Natural killer cell (primary cell): ENCODE measurements around the gene HOXB5. TPM values are rescaled to one million over a fixed set of nuclear protein-coding genes. Genes with fewer than 3 reads are reported as not detected.

Source experiments
- ATAC-seq, 3 donors: fragments of 150-1000 bp in 2 of 3; fragments of 200-7000 bp in 1 of 3; cut with Tn5 transposase; 1 replicate in 1 of 3; 2 replicates in 2 of 3; pipeline ENCODE4 v1.10.0; 2021; ENCODE audit warnings: mild to moderate bottlenecking in 2 of 3, moderate library complexity in 2 of 3
- DNase-seq, 2 donors: peaks; one replicate each; pipeline versions ENCODE4 v3.0.0 to v3.0.0-alpha.2; 2013 to 2021; ENCODE audit warnings: mixed read lengths in 1 of 2
- H3K27ac ChIP-seq: one replicate; pipeline ENCODE4 v1.5.1; 2013; ENCODE audit warnings: mild to moderate bottlenecking, low read length
- H3K27me3 ChIP-seq: one replicate; pipeline ENCODE4 v1.6.1; 2013; ENCODE audit warnings: low read length; ENCODE audit not compliant: control insufficient read depth, insufficient read depth
- H3K36me3 ChIP-seq: one replicate; pipeline ENCODE4 v1.6.1; 2013; ENCODE audit warnings: low read length; ENCODE audit not compliant: control insufficient read depth, insufficient read depth
- H3K4me1 ChIP-seq: one replicate; pipeline ENCODE4 v1.6.1; 2013; ENCODE audit warnings: low read length; ENCODE audit not compliant: control insufficient read depth, insufficient read depth
- H3K4me3 ChIP-seq: one replicate; pipeline ENCODE4 v1.5.1; 2013; ENCODE audit warnings: low read length
- H3K9me3 ChIP-seq: one replicate; pipeline ENCODE4 v1.6.1; 2013; ENCODE audit warnings: low read length; ENCODE audit not compliant: control insufficient read depth, insufficient read depth
- H3K27ac Mint-ChIP-seq, 2 donors: one replicate each; pipeline ENCODE4 v1.8.0; 2022; ENCODE audit warnings: mild to moderate bottlenecking in 2 of 2, mixed read lengths in 2 of 2, moderate library complexity in 1 of 2
- H3K27me3 Mint-ChIP-seq, 2 donors: one replicate each; pipeline ENCODE4 v1.8.0; 2022; ENCODE audit warnings: low read depth in 2 of 2, mixed read lengths in 2 of 2
- H3K36me3 Mint-ChIP-seq: one replicate; pipeline ENCODE4 v1.8.0; 2022; ENCODE audit warnings: mixed read lengths
- H3K4me1 Mint-ChIP-seq, 2 donors: one replicate each; pipeline ENCODE4 v1.8.0; 2022; ENCODE audit warnings: mixed read lengths in 2 of 2
- H3K4me3 Mint-ChIP-seq: one replicate; pipeline ENCODE4 v1.8.0; 2022; ENCODE audit warnings: mild to moderate bottlenecking, moderate library complexity, mixed read lengths
- H3K9me3 Mint-ChIP-seq, 2 donors: one replicate each; pipeline ENCODE4 v1.8.0; 2022; ENCODE audit warnings: mixed read lengths in 2 of 2
- CTCF ChIP-seq: fragments of 200-600 bp; IDR thresholded peaks from one replicate; pipeline ENCODE4 v1.8.0; 2022; ENCODE audit warnings: antibody characterized with exemption
- WGBS: methylation state at CpG from one replicate; pipeline ENCODE4 v1.1.7; 2013; ENCODE audit warnings: missing lambda C conversion rate; ENCODE audit not compliant: insufficient coverage; 5-methylcytosine and 5-hydroxymethylcytosine counted together
- intact Hi-C: fragments of 100-400 bp; cut with micrococcal nuclease; formaldehyde crosslinking; loops from one replicate; pipeline ENCODE4 v1.14.2; 2022
- total RNA-seq, 4 donors: library from RNA; stranded (reverse); fragments of 120-200 nt in 1 of 4; gene quantifications; one replicate each; pipeline versions ENCODE4 v1.2.3 to v1.2.4, GENCODE V29; 2013 to 2022

Gene HOXB5
- total RNA-seq, 3 donors from 2014 or later (not counting 1 experiment from before 2014, with no cell fraction given) = not detected

GRCh38 chr17:48601207-48601538 lies 7.6 kb upstream of the HOXB5 start:
- Histone ChIP-seq H3K9me3 (no peaks in the 10 kb centered on the region), H3K27me3 (peaks cover 82% of the 10 kb centered on the region), H3K36me3 (no peaks in the 10 kb centered on the region), H3K4me1 (peaks cover 47% of the 10 kb centered on the region), H3K27ac (no peak overlapping the region), H3K4me3 (no peak overlapping the region)
- Mint-ChIP-seq H3K4me3 (no peak overlapping the region), H3K27ac (no peak overlapping the region), H3K9me3 (no peaks in the 10 kb centered on the region), H3K27me3 (peaks cover 71 to 84% of the 10 kb centered on the region in 2 donors), H3K4me1 (peaks cover 27 to 33% of the 10 kb centered on the region in 2 donors), H3K36me3 (no peaks in the 10 kb centered on the region)
- ATAC-seq (no peak), DNase-seq (no peak)
- 97% methylated on average over 3 of the region's 4 CpGs for WGBS
- TF ChIP-seq CTCF = no peak
- intact Hi-C loops = no loop called here

- no peak overlapping the region for H3K4me3 Mint-ChIP-seq
- intact Hi-C loops = no loop called here
- peaks cover 78 to 86% of the 10 kb centered on the region in 2 donors for H3K27me3 Mint-ChIP-seq
- 87% methylated on average over 17 of the region's 17 CpGs for WGBS
- H3K4me1 Mint-ChIP-seq = peaks cover 28 to 35% of the 10 kb centered on the region in 2 donors
- no peaks in the 10 kb centered on the region for H3K36me3 Mint-ChIP-seq
- ATAC-seq = no peak
- DNase-seq = no peak
- H3K27ac Mint-ChIP-seq = no peak overlapping the region
- no peaks in the 10 kb centered on the region for H3K9me3 Mint-ChIP-seq
- H3K27me3 ChIP-seq = peaks cover 87% of the 10 kb centered on the region
- H3K9me3 ChIP-seq = no peaks in the 10 kb centered on the region
- H3K27ac ChIP-seq = no peak overlapping the region
- H3K4me3 ChIP-seq = no peak overlapping the region
- no peak for TF ChIP-seq CTCF
- no peaks in the 10 kb centered on the region for H3K36me3 ChIP-seq
- peaks cover 50% of the 10 kb centered on the region for H3K4me1 ChIP-seq
Observed at GRCh38 chr17:48600244-48601098, 6.9 kb upstream of the HOXB5 start.

- DNase-seq (no peak), ATAC-seq (no peak)
- no peaks in the 10 kb centered on the region for H3K9me3 Mint-ChIP-seq
- no peak overlapping the region for H3K27ac ChIP-seq
- no peak overlapping the region for H3K4me3 ChIP-seq
- H3K27me3 ChIP-seq = peaks cover 89% of the 10 kb centered on the region
- H3K4me1 Mint-ChIP-seq = peaks cover 28 to 35% of the 10 kb centered on the region in 2 donors
- no peak overlapping the region for H3K27ac Mint-ChIP-seq
- intact Hi-C loops = no loop called here
- H3K4me3 Mint-ChIP-seq = peak overlapping the region; percentile 89
- WGBS = 86% methylated on average over 4 of the region's 5 CpGs
- H3K36me3 ChIP-seq = no peaks in the 10 kb centered on the region
- no peaks in the 10 kb centered on the region for H3K36me3 Mint-ChIP-seq
- no peak for TF ChIP-seq CTCF
- peaks cover 50% of the 10 kb centered on the region for H3K4me1 ChIP-seq
- H3K9me3 ChIP-seq = no peaks in the 10 kb centered on the region
- H3K27me3 Mint-ChIP-seq = peaks cover 79 to 88% of the 10 kb centered on the region in 2 donors
Observed at GRCh38 chr17:48599354-48599753, 5.8 kb upstream of the HOXB5 start.
